GM12878 (cell line): ENCODE measurements around the gene RTF2. TPM values are rescaled to one million over a fixed set of nuclear protein-coding genes. Genes with fewer than 3 reads are reported as not detected.

Experiments
- ATAC-seq: fragments of 200-7000 bp; cut with Tn5 transposase; 3 replicates; pipeline ENCODE4 v1.9.1; 2020; ENCODE audit warnings: mild to moderate bottlenecking, moderate library complexity
- BruUV-seq: library from RNA; stranded (reverse); fragments of 400-500 nt; replicated peaks from 2 replicates; lab custom pipeline; 2021; lab: Mats Ljungman, UMichigan
- CTCF ChIA-PET: fragments of 300-600 bp; sonication (Branson Sonifier 250); formaldehyde crosslinking; extraction: SDS; loops from one replicate; lab custom pipeline; 2021; ENCODE audit warnings: inconsistent platforms; lab: Yijun Ruan, JAX
- POLR2A ChIA-PET: fragments of 350-600 bp; formaldehyde crosslinking; extraction: SDS; loops from one replicate; lab custom pipeline; 2021; ENCODE audit warnings: inconsistent platforms; lab: Charles Lee
- RAD21 ChIA-PET: fragments of 300-600 bp; sonication (Branson Sonifier 250); formaldehyde crosslinking; loops from one replicate; lab custom pipeline; 2023; ENCODE audit warnings: antibody characterized with exemption; ENCODE audit not compliant: unreplicated experiment; lab: Charles Lee
- SMC1A ChIA-PET: fragments of 300-600 bp; sonication (Branson Sonifier 250); formaldehyde crosslinking; loops from one replicate; lab custom pipeline; 2023; ENCODE audit not compliant: unreplicated experiment, uncharacterized antibody; lab: Charles Lee
- DNase-seq: peaks from one replicate; pipeline ENCODE4 v3.0.0-alpha.2; 2011; ENCODE audit warnings: low read depth, low spot score
- FAIRE-seq: peaks from 3 replicates; lab custom pipeline; 2011; peaks lifted over from hg19 to GRCh38; lab: Jason Lieb, UNC
- H2AFZ ChIP-seq: 2 replicates; pipeline ENCODE4 v1.6.0; 2011; ENCODE audit warnings: low read depth, low read length, control low read depth; ENCODE audit not compliant: control insufficient read depth
- H3K27ac ChIP-seq: 2 replicates; pipeline ENCODE4 v1.5.1; 2011; ENCODE audit warnings: control low read depth; ENCODE audit not compliant: control insufficient read depth, insufficient read depth
- H3K27me3 ChIP-seq, 2 experiments: replicated peaks in 1 of 2; 2 replicates each; pipeline versions ENCODE4 v1.6.0 to v1.6.1; 2011; ENCODE audit warnings: low read length in 1 of 2; ENCODE audit not compliant: control insufficient read depth in 2 of 2, insufficient read depth in 2 of 2
- H3K36me3 ChIP-seq, 2 experiments: 2 replicates each; pipeline ENCODE4 v1.5.1; 2011; ENCODE audit warnings: low read length in 1 of 2; ENCODE audit not compliant: control insufficient read depth in 2 of 2, insufficient read depth in 2 of 2
- H3K4me1 ChIP-seq: 2 replicates; pipeline ENCODE4 v1.6.1; 2011; ENCODE audit warnings: mild to moderate bottlenecking, low read length, moderate library complexity, mixed read lengths; ENCODE audit not compliant: control insufficient read depth, insufficient read depth
- H3K4me2 ChIP-seq: 2 replicates; pipeline ENCODE4 v1.6.0; 2011; ENCODE audit warnings: control low read depth; ENCODE audit not compliant: control insufficient read depth, insufficient read depth
- H3K4me3 ChIP-seq: fragments of 200-600 bp; sonication (generic); 2 replicates; pipeline ENCODE4 v1.5.1; 2016
- H3K79me2 ChIP-seq: 2 replicates; pipeline ENCODE4 v1.6.0; 2011; ENCODE audit warnings: low read length; ENCODE audit not compliant: control insufficient read depth, insufficient read depth
- H3K9ac ChIP-seq: 2 replicates; pipeline ENCODE4 v1.8.0; 2011; ENCODE audit warnings: low read length, control low read depth, mixed read lengths; ENCODE audit not compliant: control insufficient read depth, insufficient read depth
- H3K9me3 ChIP-seq: replicated peaks from 3 replicates; pipeline ENCODE4 v1.5.1; 2011; ENCODE audit warnings: mild to moderate bottlenecking, low read length; ENCODE audit not compliant: control insufficient read depth, insufficient read depth
- H4K20me1 ChIP-seq: 2 replicates; pipeline ENCODE4 v1.6.0; 2011; ENCODE audit not compliant: control insufficient read depth, insufficient read depth
- EGR1 ChIP-seq, 2 experiments: IDR thresholded peaks; 1 replicate in 1 of 2; 2 replicates in 1 of 2; pipeline ENCODE4 v1.6.1; 2011 to 2012; ENCODE audit warnings: low read depth in 2 of 2, low read length in 2 of 2, borderline replicate concordance in 1 of 2, mild to moderate bottlenecking in 1 of 2, moderate library complexity in 1 of 2
- GABPA ChIP-seq: IDR thresholded peaks from 2 replicates; pipeline ENCODE4 v1.6.1; 2014; ENCODE audit warnings: antibody characterized with exemption, low read depth, mild to moderate bottlenecking, inconsistent platforms
- IKZF2 ChIP-seq, 2 experiments: fragments of 450-650 bp; IDR thresholded peaks; 2 replicates each; pipeline ENCODE4 v1.6.1; 2017; ENCODE audit warnings: mild to moderate bottlenecking in 2 of 2, moderate library complexity in 2 of 2
- IRF4 ChIP-seq: IDR thresholded peaks from 2 replicates; pipeline ENCODE4 v1.6.1; 2011; ENCODE audit warnings: low read depth, low read length
- TCF7 ChIP-seq: IDR thresholded peaks from 2 replicates; pipeline ENCODE4 v1.6.1; 2014; ENCODE audit warnings: antibody characterized with exemption, borderline replicate concordance
- WGBS: methylation state at CpG from one replicate; pipeline ENCODE4 v1.1.6; 2016; ENCODE audit warnings: low lambda C conversion rate; ENCODE audit not compliant: insufficient replicate concordance, insufficient coverage; ENCODE audit errors: missing lambda C conversion rate; 5-methylcytosine and 5-hydroxymethylcytosine counted together
- in situ Hi-C: fragments of 300-500 bp; cut with MboI; formaldehyde crosslinking; loops from 9 replicates; pipeline ENCODE4 v1.14.3; 2018; ENCODE audit warnings: mixed read lengths
- intact Hi-C: fragments of 100-400 bp; cut with micrococcal nuclease; formaldehyde crosslinking; loops from one replicate; pipeline ENCODE4 v1.14.2; 2022; ENCODE audit not compliant: unreplicated experiment
- polyA plus RNA-seq, 11 experiments: library from polyadenylated mRNA; depleted of rRNA in 4 of 11; unstranded in 6 of 11; stranded (reverse) in 5 of 11; fragments of >200 nt; fragmentation: Nextera tagmentation in 4 of 11; fragmentation: Illumina TruSeq in 1 of 11; extraction: Ambion mirVana in 4 of 11; extraction: Trizol in 1 of 11; gene quantifications; 1 replicate in 1 of 11; 2 replicates in 10 of 11; pipeline versions ENCODE4 v1.2.1 to v1.2.3, GENCODE V29; 2011 to 2016; ENCODE audit warnings: inconsistent platforms in 2 of 11, missing spikeins in 2 of 11, low read depth in 1 of 11
- total RNA-seq, 4 experiments: library from RNA; depleted of rRNA in 3 of 4; stranded (reverse); fragments of >200 nt in 3 of 4; fragmentation: Illumina TruSeq in 1 of 4; extraction: Trizol in 1 of 4; gene quantifications; 2 replicates each; pipeline versions ENCODE4 v1.2.1 to v1.2.3, GENCODE V29; 2013 to 2021
- TF ChIP-seq, protein P1 (sequence below): IDR thresholded peaks from 2 replicates; pipeline ENCODE4 v1.6.1; 2012; ENCODE audit warnings: low read depth, low read length, improper control_type of control experiment

The RTF2 gene
- total and polyA plus RNA-seq, 10 of the 15 experiments (the other 5 are each of a cell fraction or from before 2014, with no cell fraction given) = 66.2 to 133 (median 82.9) TPM

DNA sequence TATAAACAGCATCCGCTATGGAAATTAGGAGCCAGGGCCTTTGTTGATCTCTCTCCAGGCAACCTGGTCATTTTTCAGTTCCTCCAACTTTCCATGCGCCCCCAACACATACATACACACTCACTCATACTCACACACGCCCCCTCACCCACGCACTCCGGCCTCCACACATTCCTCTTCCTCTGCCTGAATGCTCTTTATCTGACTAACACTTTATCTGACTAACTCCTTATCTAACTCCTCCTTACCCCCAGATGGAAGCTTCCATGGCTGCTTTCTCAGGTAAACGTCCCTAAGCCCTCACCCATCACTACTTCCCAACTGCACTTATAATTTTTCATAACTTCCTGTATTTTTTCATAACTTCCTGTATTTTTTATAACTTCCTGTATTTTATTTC lies 38.9 kb upstream of the RTF2 start:
- TF ChIP-seq, protein P1, sequence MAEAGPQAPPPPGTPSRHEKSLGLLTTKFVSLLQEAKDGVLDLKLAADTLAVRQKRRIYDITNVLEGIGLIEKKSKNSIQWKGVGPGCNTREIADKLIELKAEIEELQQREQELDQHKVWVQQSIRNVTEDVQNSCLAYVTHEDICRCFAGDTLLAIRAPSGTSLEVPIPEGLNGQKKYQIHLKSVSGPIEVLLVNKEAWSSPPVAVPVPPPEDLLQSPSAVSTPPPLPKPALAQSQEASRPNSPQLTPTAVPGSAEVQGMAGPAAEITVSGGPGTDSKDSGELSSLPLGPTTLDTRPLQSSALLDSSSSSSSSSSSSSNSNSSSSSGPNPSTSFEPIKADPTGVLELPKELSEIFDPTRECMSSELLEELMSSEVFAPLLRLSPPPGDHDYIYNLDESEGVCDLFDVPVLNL = no peak
- TF ChIP-seq IRF4 (no peak), EGR1 (IDR thresholded peaks at IDR 0.05; ENCODE audit: borderline replicate concordance in 1 of 2, low read depth in 2 of 2, low read length in 2 of 2) (peak in 1 of 2 experiments; percentile 61; a peak in 2 of 3 replicates), GABPA (0 out of 2 replicates have a peak, but pooled peaks have one; percentile 14), IKZF2 (IDR thresholded peaks at IDR 0.05) (peak in 1 of 2 experiments; percentile 13; a peak in 1 of 4 replicates)
- H3K27me3 ChIP-seq = no peaks in the 10 kb centered on the region
- no TSS peak for BruUV-seq
- no peak overlapping the region for H3K27ac ChIP-seq
- DNase-seq (no peak), FAIRE-seq (no peak), ATAC-seq (no peak)
- no peak overlapping the region for H3K4me2 ChIP-seq
- WGBS = 38% methylated on average over 6 of the region's 6 CpGs
- SMC1A ChIA-PET = interaction anchor here (1.9 to 2.0 kb wide), 2 partner anchors 8 to 10 kb away, joined by 5 to 6 read pairs; no protein-coding TSS in a partner anchor
- no peak overlapping the region for H3K9ac ChIP-seq
- H3K79me2 ChIP-seq = no peaks in the 10 kb centered on the region
- H3K4me3 ChIP-seq = no peak overlapping the region
- RAD21 ChIA-PET = no interaction called here
- H2AFZ ChIP-seq = peak overlapping the region; percentile 79
- no peaks in the 10 kb centered on the region for H3K36me3 ChIP-seq
- CTCF ChIA-PET = no interaction called here
- H3K4me1 ChIP-seq = peaks cover 10% of the 10 kb centered on the region
- no peaks in the 10 kb centered on the region for H4K20me1 ChIP-seq
- H3K9me3 ChIP-seq = no peaks in the 10 kb centered on the region
- intact Hi-C loops (no loop called here), in situ Hi-C loops (no loop called here)
- POLR2A ChIA-PET = no interaction called here

DNA sequence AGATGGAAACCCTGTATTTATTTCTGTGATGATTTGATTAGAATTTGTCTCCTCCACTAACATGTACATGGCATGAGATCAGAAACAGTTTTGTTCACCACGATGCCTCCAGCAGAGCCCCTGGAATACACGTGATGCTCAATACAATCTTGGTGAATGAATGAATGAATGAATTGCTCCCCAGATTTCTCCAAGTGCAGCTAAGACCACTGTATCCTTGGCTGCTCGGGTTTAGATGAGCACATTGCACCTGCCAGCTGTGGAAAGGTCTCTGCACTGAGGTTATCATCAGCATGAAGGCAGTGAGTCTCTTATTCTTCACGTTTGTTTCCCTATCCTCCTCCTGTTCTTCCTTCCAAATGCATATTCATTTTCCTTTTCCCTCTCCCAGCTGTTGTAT lies 38.5 kb upstream of the RTF2 start:
- in situ Hi-C loops = no loop called here

More for the DNA sequence above, 38.5 kb upstream of the RTF2 start:
- RAD21 ChIA-PET = no interaction called here
- BruUV-seq = no TSS peak
- Histone ChIP-seq H3K79me2 (no peaks in the 10 kb centered on the region), H3K36me3 (no peaks in the 10 kb centered on the region), H3K9me3 (no peaks in the 10 kb centered on the region), H3K27me3 (no peaks in the 10 kb centered on the region), H3K27ac (no peak overlapping the region), H3K4me2 (no peak overlapping the region), H4K20me1 (no peaks in the 10 kb centered on the region), H3K4me1 (peaks cover 10% of the 10 kb centered on the region), H3K4me3 (no peak overlapping the region), H2AFZ (peak overlapping the region; percentile 52), H3K9ac (no peak overlapping the region)
- no peak for DNase-seq
- intact Hi-C loops = no loop called here
- TF ChIP-seq TCF7 = no peak
- CTCF ChIA-PET = no interaction called here
- SMC1A ChIA-PET = interaction anchor here (1.9 kb wide), 1 partner anchor 10 kb away, joined by 5 read pairs; no protein-coding TSS in a partner anchor
- no peak for FAIRE-seq
- POLR2A ChIA-PET = no interaction called here
- ATAC-seq = no peak
- 16% methylated on average over 4 of the region's 4 CpGs for WGBS
